Epithelial cell of prostate (primary cell): ENCODE results near the gene EPB41L2.

Experiments used
- DNase-seq: peaks from one replicate; pipeline ENCODE4 v3.0.0-alpha.2; 2011; ENCODE audit warnings: low read depth, low spot score
- H3K27ac ChIP-seq: fragments of 450-650 bp; 2 replicates; pipeline ENCODE4 v1.5.1; 2017; ENCODE audit warnings: mild to moderate bottlenecking

Gene EPB41L2

GRCh38 chr6:131062241-131063027 lies 611 bp downstream of the EPB41L2 start:
- DNase-seq: no peak
- peak overlapping the region; percentile 52 for H3K27ac ChIP-seq

GRCh38 chr6:131061751-131062119 lies 1.3 kb downstream of the EPB41L2 start:
- H3K27ac ChIP-seq: no peak overlapping the region
- no peak for DNase-seq

- no peak overlapping the region for H3K27ac ChIP-seq
Measured at GRCh38 chr6:131061041-131061750, 1.8 kb downstream of the EPB41L2 start.

GRCh38 chr6:131060311-131060710 lies 2.7 kb downstream of the EPB41L2 start:
- DNase-seq: no peak
- no peak overlapping the region for H3K27ac ChIP-seq

More at GRCh38 chr6:131061041-131061750, 1.8 kb downstream of the EPB41L2 start:
- DNase-seq: no peak

GRCh38 chr6:131059486-131059885 lies 3.6 kb downstream of the EPB41L2 start:
- H3K27ac ChIP-seq: no peak overlapping the region
- DNase-seq: no peak

GRCh38 chr6:131058236-131058635 lies 4.8 kb downstream of the EPB41L2 start:
- no peak for DNase-seq

GRCh38 chr6:131054392-131055250 lies 8.4 kb downstream of the EPB41L2 start:
- no peak for DNase-seq
- peak overlapping the region; percentile 88 for H3K27ac ChIP-seq

More at GRCh38 chr6:131058236-131058635, 4.8 kb downstream of the EPB41L2 start:
- H3K27ac ChIP-seq: no peak overlapping the region

- peak overlapping the region; percentile 88 for H3K27ac ChIP-seq
- peak; percentile 80 for DNase-seq
Measured at GRCh38 chr6:131053546-131054240, 9.4 kb downstream of the EPB41L2 start.

- DNase-seq: no peak
- H3K27ac ChIP-seq: peak overlapping the region; percentile 88
Measured at GRCh38 chr6:131052181-131052580, 10.9 kb downstream of the EPB41L2 start.

- no peak for DNase-seq
- peak overlapping the region; percentile 78 for H3K27ac ChIP-seq
Measured at GRCh38 chr6:131051341-131051740, 11.7 kb downstream of the EPB41L2 start.

- DNase-seq: no peak
- H3K27ac ChIP-seq: peak overlapping the region; percentile 78
Measured at GRCh38 chr6:131049608-131050007, 13.4 kb downstream of the EPB41L2 start.

- no peak for DNase-seq
- no peak overlapping the region for H3K27ac ChIP-seq
Measured at GRCh38 chr6:131048933-131049515, 14.0 kb downstream of the EPB41L2 start.

- DNase-seq: no peak
Measured at GRCh38 chr6:131048459-131048858, 14.6 kb downstream of the EPB41L2 start.

GRCh38 chr6:131045139-131045538 lies 17.9 kb downstream of the EPB41L2 start:
- H3K27ac ChIP-seq: no peak overlapping the region
- no peak for DNase-seq

More at GRCh38 chr6:131048459-131048858, 14.6 kb downstream of the EPB41L2 start:
- no peak overlapping the region for H3K27ac ChIP-seq

GRCh38 chr6:131043902-131044447 lies 19.1 kb downstream of the EPB41L2 start:
- H3K27ac ChIP-seq: no peak overlapping the region
- no peak for DNase-seq

GRCh38 chr6:131042664-131043063 lies 20.4 kb downstream of the EPB41L2 start:
- no peak overlapping the region for H3K27ac ChIP-seq
- DNase-seq: no peak

- no peak overlapping the region for H3K27ac ChIP-seq
- DNase-seq: no peak
Measured at GRCh38 chr6:131041814-131042213, 21.2 kb downstream of the EPB41L2 start.

- no peak overlapping the region for H3K27ac ChIP-seq
- DNase-seq: no peak
Measured at GRCh38 chr6:131040866-131041265, 22.2 kb downstream of the EPB41L2 start.

- H3K27ac ChIP-seq: no peak overlapping the region
- no peak for DNase-seq
Measured at GRCh38 chr6:131039345-131039680, 23.7 kb downstream of the EPB41L2 start.
